ENCODE measurements around the gene SORCS2. TPM values are rescaled to one million over a fixed set of nuclear protein-coding genes. Genes with fewer than 3 reads are reported as not detected.

Gene SORCS2
- total and polyA plus RNA-seq, 2 of the 8 experiments (the other 6 are each of a cell fraction or from before 2014, with no cell fraction given) = 0.36 to 1.8 TPM

DNA sequence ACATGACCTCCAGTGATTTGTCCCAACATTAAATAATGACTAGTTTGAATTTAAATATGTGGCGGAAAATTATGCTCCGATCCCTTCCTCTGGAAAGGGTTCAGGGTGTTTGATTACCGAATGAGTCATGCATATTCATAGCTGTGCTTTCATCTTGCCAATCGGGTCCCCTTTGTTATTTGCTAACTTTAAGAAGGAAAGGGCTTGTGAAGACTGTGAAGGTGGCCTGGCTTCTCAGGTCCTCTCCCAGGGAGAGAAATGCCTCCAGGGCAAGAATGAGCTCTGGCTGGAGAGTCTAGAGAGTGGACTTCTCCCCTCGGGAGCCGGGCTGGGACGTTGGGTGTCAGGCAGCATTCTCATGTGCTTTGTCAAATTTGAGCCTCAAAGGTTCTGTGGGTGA, 397.9 kb downstream of the SORCS2 start:
- H3K4me1 ChIP-seq (replicated peaks in 1 of 4; ENCODE audit: control insufficient read depth in 3 of 4, insufficient read depth in 4 of 4, low read length in 3 of 4) = peaks cover 0 to 2% (median 0%) of the 10 kb centered on the region in 4 experiments; a peak in 3 of 7 replicates
- CTCF ChIA-PET (ENCODE audit: partially characterized antibody) = interaction anchor here (0.6 to 1.1 kb wide), 2 partner anchors 75 to 489 kb away, joined by 3 read pairs; no protein-coding TSS in a partner anchor
- no peak overlapping the region for H3K4ac ChIP-seq (replicated peaks; ENCODE audit: insufficient read length, low read depth, low read length)

More for the DNA sequence above, 397.9 kb downstream of the SORCS2 start:
- no peak overlapping the region for H2BK12ac ChIP-seq (ENCODE audit: low read depth, low read length)
- H3K36me3 ChIP-seq (ENCODE audit: control insufficient read depth in 2 of 4, insufficient read depth in 4 of 4, low read length in 3 of 4) = no peaks in the 10 kb centered on the region
- no peak overlapping the region for H2AFZ ChIP-seq (ENCODE audit: low read length)
- no peak overlapping the region for H3K23ac ChIP-seq (ENCODE audit: insufficient read length)
- POLR2A ChIA-PET (ENCODE audit: partially characterized antibody) = no interaction called here
- H3K18ac ChIP-seq (ENCODE audit: extremely low read depth, low read length) = no peak overlapping the region
- H4K20me1 ChIP-seq (replicated peaks in 1 of 2; ENCODE audit: control insufficient read depth in 1 of 2, insufficient read depth in 2 of 2, low read length in 2 of 2) = no peaks in the 10 kb centered on the region
- H4K91ac ChIP-seq (replicated peaks; ENCODE audit: insufficient read length, low read length) = peak overlapping the region; percentile 31
- no peak for DNase-seq (ENCODE audit: low read depth in 1 of 2, low spot score in 2 of 2)
- H2AK5ac ChIP-seq (ENCODE audit: low read depth, low read length) = no peak overlapping the region
- H2BK20ac ChIP-seq (ENCODE audit: low read length) = no peak overlapping the region
- H3K4me3 ChIP-seq (ENCODE audit: extremely low read depth in 1 of 4, insufficient read depth in 2 of 4, low read depth in 3 of 4, low read length in 4 of 4) = no peak overlapping the region
- H3K23me2 ChIP-seq (ENCODE audit: low read depth, low read length) = no peaks in the 10 kb centered on the region
- TF ChIP-seq TCF12 (IDR thresholded peaks at IDR 0.05; ENCODE audit: low read depth, low read length) (no peak), RAD21 (IDR thresholded peaks at IDR 0.05 in 1 of 2, conservative IDR thresholded peaks at IDR 0.05 in 1 of 2; ENCODE audit: low read depth in 2 of 2, low read length in 2 of 2) (no peak), KDM5A (IDR thresholded peaks at IDR 0.05; ENCODE audit: low read length) (no peak)
- H3K79me2 ChIP-seq (ENCODE audit: control insufficient read depth in 1 of 2, insufficient read depth in 2 of 2, low read length in 2 of 2) = no peaks in the 10 kb centered on the region
- H3K56ac ChIP-seq (replicated peaks; ENCODE audit: insufficient read length, low read depth, low read length) = no peak overlapping the region
- H3K27ac ChIP-seq (ENCODE audit: low read depth, low read length) = no peak overlapping the region
- H2BK15ac ChIP-seq (ENCODE audit: low read length) = no peak overlapping the region
- H4K5ac ChIP-seq (ENCODE audit: insufficient read length, low read depth, low read length) = no peak overlapping the region
- 74% methylated on average over 7 of the region's 7 CpGs; no CpG with 5 or more reads in 1 of the 2 experiments for WGBS, 2 experiments (ENCODE audit: extremely low coverage in 1 of 2, insufficient coverage in 1 of 2, insufficient read length in 1 of 2, insufficient replicate concordance in 2 of 2, low coverage in 1 of 2, low lambda C conversion rate in 2 of 2, missing lambda C conversion rate in 1 of 2)
- H2BK5ac ChIP-seq (ENCODE audit: low read depth, low read length) = no peak overlapping the region
- no peak overlapping the region for H2BK120ac ChIP-seq (replicated peaks; ENCODE audit: low read depth, low read length)
- no peaks in the 10 kb centered on the region for H3K9me3 ChIP-seq (ENCODE audit: insufficient read depth in 2 of 2, low read depth in 1 of 2, low read length in 1 of 2)
- FAIRE-seq = no peak
- no peaks in the 10 kb centered on the region for H3K27me3 ChIP-seq (replicated peaks in 1 of 4; ENCODE audit: control insufficient read depth in 3 of 4, extremely low read depth in 1 of 4, insufficient read depth in 3 of 4, low read length in 3 of 4)
- H3K79me1 ChIP-seq (ENCODE audit: low read depth, low read length) = no peaks in the 10 kb centered on the region; the same call in 1 of the 2 replicates
- H3K4me2 ChIP-seq (ENCODE audit: insufficient read depth in 1 of 2, low read depth in 2 of 2, low read length in 2 of 2) = no peak overlapping the region
- H3K9ac ChIP-seq (replicated peaks in 1 of 4; ENCODE audit: extremely low read depth in 1 of 4, low read depth in 3 of 4, low read length in 3 of 4) = no peak overlapping the region
- H3K14ac ChIP-seq (ENCODE audit: insufficient read length) = no peak overlapping the region
- H4K8ac ChIP-seq (ENCODE audit: extremely low read depth, insufficient read depth, low read length) = no peak overlapping the region
